Measurements from ENCODE around the gene SERPIND1. TPM values are rescaled to one million over a fixed set of nuclear protein-coding genes. Genes with fewer than 3 reads are reported as not detected.
"Not testable (repeated sequence)": the region's sequence is repeated elsewhere in the genome, so short reads cannot be mapped to it uniquely, and the experiment has no call there.

Gene SERPIND1
- total RNA-seq, 2 donors from 2014 or later, result not detected

- Histone ChIP-seq H3K27me3 (no peaks in the 10 kb centered on the region), H3K4me3 (no peak overlapping the region), H3K4me1 (no peaks in the 10 kb centered on the region), H3K27ac (no peak overlapping the region), H3K9me3 (no peaks in the 10 kb centered on the region), H3K36me3 (replicated peaks in 1 of 2; ENCODE audit: insufficient read depth in 1 of 2, low read depth in 2 of 2) (peaks cover 5 to 22% of the 10 kb centered on the region in 2 donors)
- intact Hi-C loops (cut with DNase I), result no loop called here
- WGBS, 2 donors, result 90 to 100% methylated on average over 2 to 10 of the region's 10 CpGs
- ATAC-seq (no peak), DNase-seq (no peak)
- TF ChIP-seq POLR2A (IDR thresholded peaks at IDR 0.05) (no peak), CTCF (IDR thresholded peaks at IDR 0.05) (no peak)
Observed at GRCh38 chr22:20728523-20729190, 45.3 kb upstream of the SERPIND1 start.

- ATAC-seq (no peak), DNase-seq (no peak)
- no peaks in the 10 kb centered on the region for H3K27me3 ChIP-seq
- H3K36me3 ChIP-seq (replicated peaks in 1 of 2; ENCODE audit: insufficient read depth in 1 of 2, low read depth in 2 of 2), result peaks cover 5 to 22% of the 10 kb centered on the region in 2 donors
- no peak overlapping the region for H3K27ac ChIP-seq
- WGBS, 2 donors, result 93% methylated on average over 9 to 13 of the region's 13 CpGs
- intact Hi-C loops (cut with DNase I), result no loop called here
- H3K4me3 ChIP-seq, result no peak overlapping the region
- TF ChIP-seq POLR2A (IDR thresholded peaks at IDR 0.05) (no peak), CTCF (IDR thresholded peaks at IDR 0.05) (no peak)
- no peaks in the 10 kb centered on the region for H3K4me1 ChIP-seq
- H3K9me3 ChIP-seq, result no peaks in the 10 kb centered on the region
Observed at GRCh38 chr22:20729194-20729593, 44.7 kb upstream of the SERPIND1 start.

GRCh38 chr22:20732431-20732830 is 41.5 kb upstream of the SERPIND1 start:
- DNase-seq; H3K27ac ChIP-seq; H3K4me1 ChIP-seq; ATAC-seq; H3K9me3 ChIP-seq; intact Hi-C loops (cut with DNase I); H3K4me3 ChIP-seq; H3K27me3 ChIP-seq: not testable (repeated sequence)
- H3K36me3 ChIP-seq (replicated peaks in 1 of 2; ENCODE audit: insufficient read depth in 1 of 2, low read depth in 2 of 2), result peaks cover 5 to 12% of the 10 kb centered on the region in 2 donors
- 97 to 100% methylated on average over 1 to 7 of the region's 8 CpGs for WGBS, 2 donors

- H3K4me1 ChIP-seq; H3K27ac ChIP-seq; H3K27me3 ChIP-seq; H3K9me3 ChIP-seq; H3K4me3 ChIP-seq; H3K36me3 ChIP-seq (replicated peaks in 1 of 2; ENCODE audit: insufficient read depth in 1 of 2, low read depth in 2 of 2); intact Hi-C loops (cut with DNase I); DNase-seq; ATAC-seq: not testable (repeated sequence)
- WGBS, 2 donors, result 81 to 84% methylated on average over 5 to 8 of the region's 15 CpGs
Observed at GRCh38 chr22:20735356-20736162, 38.4 kb upstream of the SERPIND1 start.

GRCh38 chr22:20736891-20737290 is 37.0 kb upstream of the SERPIND1 start:
- WGBS, 2 donors, result 93 to 96% methylated on average over 3 of the region's 3 CpGs

GRCh38 chr22:20738394-20739089 is 35.4 kb upstream of the SERPIND1 start:
- no peaks in the 10 kb centered on the region for H3K27me3 ChIP-seq
- WGBS, 2 donors, result 63 to 89% methylated on average over 12 of the region's 12 CpGs
- no peak overlapping the region for H3K4me3 ChIP-seq
- H3K4me1 ChIP-seq, result no peaks in the 10 kb centered on the region
- H3K9me3 ChIP-seq, result no peaks in the 10 kb centered on the region
- TF ChIP-seq POLR2A (IDR thresholded peaks at IDR 0.05), result no peak
- H3K27ac ChIP-seq, result no peak overlapping the region
- intact Hi-C loops (cut with DNase I), result no loop called here
- H3K36me3 ChIP-seq (replicated peaks in 1 of 2; ENCODE audit: insufficient read depth in 1 of 2, low read depth in 2 of 2), result peaks cover 0 to 2% of the 10 kb centered on the region in 2 donors
- DNase-seq, result no peak
- no peak for ATAC-seq

More at GRCh38 chr22:20736891-20737290, 37.0 kb upstream of the SERPIND1 start:
- H3K27me3 ChIP-seq; H3K36me3 ChIP-seq (replicated peaks in 1 of 2; ENCODE audit: insufficient read depth in 1 of 2, low read depth in 2 of 2); H3K27ac ChIP-seq; DNase-seq; intact Hi-C loops (cut with DNase I); ATAC-seq; H3K4me1 ChIP-seq; H3K9me3 ChIP-seq; H3K4me3 ChIP-seq: not testable (repeated sequence)
